HTERT RPE-1 (cell line): Measurements from ENCODE around the gene ADGRG6.
"Not testable (repeated sequence)": the region's sequence is repeated elsewhere in the genome, so short reads cannot be mapped to it uniquely, and the experiment has no call there.

ENCODE experiments used
- in situ Hi-C: fragments of 300-500 bp; cut with MboI; formaldehyde crosslinking; loops from 4 replicates; pipeline ENCODE4 v1.14.3; 2020; ENCODE audit warnings: low sequenced_read_pairs

The ADGRG6 gene

DNA sequence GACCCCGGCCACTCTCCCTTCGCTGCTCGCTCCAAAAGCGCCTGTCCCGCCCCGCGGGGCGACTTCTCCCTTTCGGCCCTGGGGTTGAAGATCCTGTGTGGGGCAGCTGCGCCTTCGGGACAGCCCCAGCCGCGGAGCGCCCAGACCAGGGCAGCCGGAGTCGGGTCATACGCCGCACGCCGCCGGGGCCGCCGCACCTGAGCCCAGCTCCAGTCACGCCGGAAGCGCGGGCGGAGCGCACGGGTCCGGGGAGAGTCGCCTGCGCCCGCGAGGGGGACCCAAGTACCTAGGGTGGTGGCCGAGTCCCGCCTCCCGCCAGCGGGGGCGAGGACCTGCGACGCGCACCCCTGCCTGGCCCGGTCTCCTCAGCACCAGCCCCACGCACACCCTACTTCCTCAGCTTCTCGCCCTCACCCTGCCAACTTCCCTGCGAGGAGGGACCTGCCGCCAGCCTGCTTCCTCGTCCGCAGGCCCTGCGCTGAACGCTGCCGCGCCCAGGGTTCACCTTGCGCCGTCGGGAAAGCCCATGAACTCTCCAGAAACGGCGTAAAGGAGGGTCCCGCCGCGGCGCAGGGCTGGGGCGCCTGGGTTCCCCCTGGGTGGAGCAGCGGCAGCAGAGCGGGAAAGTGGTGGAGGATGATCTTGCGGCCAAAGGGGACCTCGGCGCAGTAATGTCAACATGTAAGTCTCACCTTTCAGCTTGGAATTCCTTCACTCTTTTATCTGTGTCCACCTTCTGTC is at the start of gene ADGRG6:
Gene ADGRG6 (plus strand): TSS at position 357 of the 741 bp plus-strand sequence. CDS start 323 bp downstream, at position 680.
- in situ Hi-C loops, result no loop called here

DNA sequence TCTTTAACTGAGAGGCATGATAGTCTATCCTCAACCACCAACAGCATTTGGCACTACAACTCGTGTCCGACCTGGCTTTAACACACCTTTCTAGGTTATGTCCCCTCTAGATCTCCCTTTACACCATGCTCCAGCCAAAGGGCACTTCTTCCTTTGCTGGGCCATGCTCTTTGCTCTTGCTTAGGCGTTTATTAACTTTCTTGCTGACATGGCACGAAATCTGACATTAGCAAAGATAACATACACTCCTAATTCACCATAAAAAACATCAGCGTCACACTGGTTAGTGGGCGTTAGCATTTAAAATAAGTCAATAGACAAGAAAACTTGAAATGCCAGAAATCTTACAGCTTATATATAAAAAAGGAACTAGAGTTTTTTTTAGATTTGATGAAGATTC is 47.3 kb upstream of the ADGRG6 start:
- in situ Hi-C loops, result no loop called here

DNA sequence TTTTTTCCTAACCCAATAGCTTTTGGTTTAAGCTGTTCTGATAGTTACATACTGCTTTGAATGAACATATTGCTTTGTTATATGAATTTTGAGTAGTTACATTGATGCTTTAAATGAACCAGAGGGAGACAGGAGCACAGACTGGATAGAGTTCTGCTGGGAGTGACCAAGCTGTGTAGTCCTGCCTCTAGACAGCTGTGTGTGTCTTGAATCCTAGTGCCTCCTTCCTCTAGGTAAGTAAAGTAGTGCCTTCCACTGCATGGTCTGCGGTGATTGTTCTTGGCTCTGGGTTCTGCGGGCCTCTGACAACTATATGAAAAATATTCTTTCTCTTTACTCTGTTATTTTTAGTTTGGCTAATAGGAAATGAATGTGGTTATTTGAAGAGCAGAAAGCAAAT is 46.0 kb upstream of the ADGRG6 start:
- in situ Hi-C loops, result no loop called here

DNA sequence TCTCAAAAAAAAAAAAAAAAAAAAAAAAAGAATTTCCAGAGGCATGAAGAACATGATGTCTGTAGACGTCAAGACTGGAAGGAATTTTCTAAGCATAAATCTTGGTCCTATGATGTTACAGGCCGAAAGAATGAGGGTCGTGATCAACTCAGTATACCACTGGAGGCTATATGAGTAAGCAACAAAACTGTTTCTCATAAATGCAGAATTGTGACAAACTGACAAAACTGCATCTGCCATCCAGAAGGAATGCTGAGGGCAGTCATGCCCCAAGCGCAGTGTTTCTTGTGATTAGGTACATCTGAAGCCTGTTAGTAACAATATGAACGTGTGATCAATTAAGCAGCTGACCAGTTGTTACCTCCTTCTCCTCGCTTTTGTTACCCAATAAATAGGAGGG is 43.5 kb upstream of the ADGRG6 start:
- in situ Hi-C loops, result no loop called here

DNA sequence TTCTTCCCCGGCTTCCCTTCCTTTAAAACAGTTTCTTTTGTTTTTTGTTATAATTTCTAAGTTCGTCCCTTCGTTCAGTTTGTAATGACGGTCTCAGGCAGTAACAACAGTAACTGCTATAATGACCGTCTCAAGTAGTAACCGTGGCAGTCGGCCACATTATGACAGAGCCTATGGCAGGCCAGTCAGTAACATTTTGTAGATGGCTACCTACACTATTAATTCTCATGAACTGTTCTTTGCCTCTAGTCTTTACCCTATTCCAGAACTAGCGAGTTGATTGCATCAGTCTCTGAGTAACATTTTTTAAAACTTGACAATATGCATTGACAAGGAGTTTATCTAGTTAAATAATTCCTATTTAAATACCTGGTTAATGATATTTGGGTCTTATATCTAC is 43.0 kb upstream of the ADGRG6 start:
- in situ Hi-C loops, result no loop called here

DNA sequence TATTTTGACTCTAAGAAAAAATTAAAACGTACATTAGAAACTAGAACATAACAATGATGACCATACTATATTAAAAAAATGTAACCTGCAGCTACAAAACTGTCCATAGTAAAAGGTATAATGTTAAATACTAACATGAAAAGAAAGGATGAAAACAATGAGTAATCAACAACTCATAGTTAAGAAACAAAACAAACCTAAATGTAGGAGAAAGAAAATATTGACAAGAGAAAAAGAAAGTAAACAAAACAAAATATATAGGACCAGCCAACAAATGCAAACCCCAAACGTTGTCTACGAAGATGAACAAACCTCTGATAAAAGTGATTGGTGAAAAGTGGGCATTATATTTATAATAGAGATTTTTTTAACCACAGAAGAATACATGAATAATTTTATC is 41.1 kb upstream of the ADGRG6 start:
- in situ Hi-C loops, result no loop called here

DNA sequence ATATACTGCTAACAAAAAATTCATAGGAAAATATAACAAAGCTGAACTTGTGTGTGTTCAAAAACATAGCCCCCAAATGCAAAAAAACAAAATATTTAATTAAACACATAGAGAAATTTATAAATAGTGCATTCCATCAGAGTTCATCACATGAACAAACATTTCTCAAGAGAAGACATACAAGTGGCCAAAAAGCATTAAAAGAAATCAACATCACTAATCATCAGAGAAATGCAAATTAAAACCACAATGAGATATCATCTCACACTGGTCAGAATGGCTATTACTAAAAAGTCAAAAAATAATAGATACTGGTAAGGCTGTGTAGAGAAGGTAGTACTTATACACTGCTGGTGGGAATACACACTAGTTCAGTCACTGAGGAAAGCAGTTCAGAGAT is 39.6 kb upstream of the ADGRG6 start:
- in situ Hi-C loops, result no loop called here

DNA sequence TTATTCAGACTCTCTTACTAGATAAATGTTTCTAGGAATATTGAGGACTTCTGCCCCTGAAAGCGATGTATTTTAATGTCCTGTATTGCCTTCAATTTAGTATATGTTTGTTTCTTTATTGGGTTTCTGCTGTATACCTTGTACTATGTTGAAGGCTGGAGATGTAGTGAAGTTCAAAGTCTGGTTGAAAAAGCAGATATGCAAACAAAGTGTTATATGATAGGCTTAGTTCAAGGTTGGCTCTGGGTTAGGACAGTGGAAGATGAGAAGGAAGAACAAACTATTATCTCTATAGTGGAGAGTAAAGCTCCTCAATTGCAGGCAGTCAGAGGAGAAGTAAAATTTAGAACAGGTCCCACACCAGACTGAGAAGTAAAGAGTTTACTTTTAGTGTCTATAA is 36.3 kb upstream of the ADGRG6 start:
- in situ Hi-C loops, result no loop called here

DNA sequence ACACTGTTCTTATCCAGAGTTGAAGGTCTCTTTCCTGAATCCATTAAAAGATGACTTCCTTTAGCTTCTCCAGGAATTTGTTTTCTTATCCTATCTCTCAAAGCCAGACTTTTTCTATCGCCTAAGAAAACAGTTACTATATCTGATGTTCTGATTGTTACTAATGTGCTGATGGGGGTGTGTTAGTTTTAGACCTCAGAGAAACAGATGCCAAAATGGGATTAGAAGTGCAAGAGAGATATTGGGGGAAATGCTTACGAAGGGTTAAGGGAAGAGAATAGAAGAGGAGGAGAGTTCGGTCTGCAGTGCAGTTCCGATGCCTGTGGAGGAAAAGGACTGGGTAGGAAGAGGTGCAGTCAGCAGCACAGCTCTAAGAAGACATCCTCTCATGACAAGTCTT is 35.7 kb upstream of the ADGRG6 start:
- in situ Hi-C loops, result no loop called here

DNA sequence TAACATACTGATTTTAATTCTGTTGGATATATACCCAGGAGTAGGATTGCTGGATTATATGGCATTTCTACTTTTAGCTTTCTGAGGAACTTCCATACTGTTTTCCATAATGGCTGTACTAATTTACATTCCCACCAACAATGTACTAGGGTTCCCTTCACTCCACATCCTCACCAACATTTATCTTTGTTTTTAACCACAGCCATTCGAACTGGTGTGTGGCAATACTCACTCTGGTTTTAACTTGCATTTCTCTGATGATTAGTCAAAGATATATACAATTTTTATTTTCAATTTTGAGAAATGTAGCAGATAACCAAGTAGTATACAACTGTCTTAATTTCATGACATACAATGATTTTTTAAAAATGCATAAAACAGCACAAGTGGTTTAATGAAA is 30.3 kb upstream of the ADGRG6 start:
- in situ Hi-C loops, result no loop called here

DNA sequence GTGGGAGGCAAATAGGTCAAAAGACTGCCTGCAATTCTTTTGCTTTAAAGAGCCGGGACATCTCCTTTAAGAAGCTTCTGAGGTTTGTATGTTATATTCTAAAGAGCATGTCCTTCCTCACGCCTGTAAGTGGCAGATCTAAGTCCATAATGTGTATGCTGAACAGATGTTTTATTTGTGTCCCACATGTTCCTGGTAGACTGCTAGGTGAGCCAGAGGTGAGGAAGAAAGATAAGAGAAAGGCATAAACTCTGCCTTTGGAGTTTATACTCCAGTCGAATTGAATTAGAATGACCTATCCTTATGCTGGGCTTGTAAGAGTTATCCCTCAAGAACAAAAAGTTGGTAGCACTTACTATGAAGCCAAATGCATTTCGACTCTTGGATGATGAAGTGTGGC is 27.2 kb upstream of the ADGRG6 start:
- in situ Hi-C loops, result no loop called here

DNA sequence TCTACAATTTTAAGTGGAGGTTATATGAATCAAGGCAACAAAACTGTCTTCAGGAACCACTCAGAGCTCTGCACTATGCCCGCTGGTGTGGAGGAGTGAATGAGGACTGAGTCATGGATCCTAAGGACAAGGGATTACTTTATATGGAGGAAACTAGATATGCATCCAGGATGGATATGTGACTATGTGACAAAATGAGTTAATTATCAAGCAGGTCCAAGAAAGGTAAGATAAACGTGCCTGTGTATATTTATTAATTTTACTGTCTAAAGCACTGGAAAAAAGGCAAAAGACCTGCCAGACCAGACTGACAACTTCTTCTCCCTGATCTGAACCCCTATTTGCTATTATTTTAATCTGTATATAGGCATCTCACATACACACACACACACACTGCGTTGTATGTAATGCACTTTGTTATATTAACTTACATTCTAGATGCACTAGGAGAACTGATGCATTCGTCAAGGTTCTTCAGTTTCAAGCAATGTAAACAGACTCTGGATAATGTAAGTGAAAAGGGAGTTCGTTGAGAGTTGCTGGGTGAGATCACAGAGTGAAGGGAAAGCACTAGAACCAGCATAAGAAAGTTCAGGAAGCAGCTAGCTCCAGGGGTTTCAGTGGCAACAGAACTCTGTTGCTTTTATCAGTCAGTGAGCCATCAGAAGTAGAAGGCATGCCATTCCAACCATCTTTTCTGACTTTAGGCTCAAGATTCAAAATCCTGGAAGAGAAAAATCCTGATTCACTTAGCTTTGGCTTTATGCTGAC is 26.4 kb upstream of the ADGRG6 start:
- in situ Hi-C loops, result no loop called here

DNA sequence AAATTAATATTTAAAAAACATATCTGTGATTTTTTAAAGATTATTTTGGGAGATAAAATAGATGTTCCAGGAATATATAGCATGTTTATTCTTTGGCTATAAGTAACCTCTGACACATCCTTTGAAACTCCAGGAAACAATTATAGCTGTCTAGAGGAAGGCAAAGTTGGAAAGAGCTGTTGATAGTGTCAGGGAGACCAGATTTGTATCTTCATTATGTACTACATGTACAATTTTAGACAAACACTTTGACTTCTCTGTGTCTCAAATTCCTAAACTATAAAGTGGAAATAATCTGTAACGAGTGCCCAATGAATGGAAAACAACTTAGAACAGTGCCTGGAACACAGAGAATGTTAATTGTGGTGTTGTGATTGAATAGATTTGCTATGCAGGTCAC is 25.6 kb upstream of the ADGRG6 start:
- in situ Hi-C loops, result no loop called here

DNA sequence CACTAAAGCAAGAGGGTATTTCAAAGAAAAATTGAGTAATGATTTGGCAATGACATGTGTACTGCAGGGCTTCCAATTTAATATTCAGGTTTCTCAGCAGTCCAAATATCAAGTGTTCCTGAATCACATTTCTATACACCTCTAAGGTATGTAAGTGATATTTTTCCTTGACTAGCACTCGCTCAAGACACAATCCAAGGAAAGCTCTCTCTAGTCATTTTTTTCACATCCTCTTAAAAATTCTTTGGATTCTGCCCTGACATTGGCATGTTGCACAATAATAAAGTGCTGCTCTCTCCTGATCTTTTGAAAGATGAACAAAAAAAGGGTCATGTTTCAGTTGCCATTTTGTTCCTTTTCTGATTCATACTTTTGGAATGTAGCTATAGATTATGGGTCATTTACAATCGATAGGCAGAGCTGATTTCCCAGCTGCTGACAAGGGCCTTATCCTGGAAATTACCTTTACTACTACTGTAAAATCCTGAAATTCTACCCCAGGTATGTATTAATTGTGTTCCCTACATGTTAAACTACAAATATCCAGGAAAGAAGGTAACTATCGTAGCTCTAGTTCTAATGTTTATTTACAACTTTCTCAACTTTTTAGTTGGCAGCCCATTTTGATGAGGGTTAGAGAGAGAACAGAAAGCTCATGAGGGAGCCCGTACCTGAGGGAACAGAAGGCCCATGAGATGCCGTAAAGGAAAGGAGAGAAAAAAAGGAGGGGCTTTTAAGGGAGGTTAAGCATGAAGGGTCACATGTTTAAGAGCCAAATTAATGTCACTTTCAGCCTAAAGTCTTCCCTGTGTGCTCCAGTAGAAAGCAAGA is 22.2 kb upstream of the ADGRG6 start:
- in situ Hi-C loops, result no loop called here

DNA sequence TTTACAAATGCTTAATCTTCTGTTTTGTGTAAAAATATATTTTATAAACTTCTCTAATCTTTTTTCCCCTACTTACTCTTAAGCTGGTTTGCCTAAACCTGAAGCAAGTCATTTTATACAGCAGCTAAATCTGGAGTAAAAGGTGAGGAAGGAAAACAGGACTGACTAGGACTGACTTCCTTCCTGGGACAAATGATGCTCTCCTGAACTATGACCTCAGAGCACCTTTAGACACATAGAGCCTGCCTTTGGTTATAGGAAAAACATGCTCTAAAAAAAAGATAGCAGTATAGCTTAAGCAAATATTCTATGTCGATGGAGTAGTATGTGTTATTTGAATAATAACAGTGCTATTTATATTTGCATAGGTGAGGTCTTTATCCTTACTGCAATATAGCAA is 21.5 kb upstream of the ADGRG6 start:
- in situ Hi-C loops, result no loop called here

DNA sequence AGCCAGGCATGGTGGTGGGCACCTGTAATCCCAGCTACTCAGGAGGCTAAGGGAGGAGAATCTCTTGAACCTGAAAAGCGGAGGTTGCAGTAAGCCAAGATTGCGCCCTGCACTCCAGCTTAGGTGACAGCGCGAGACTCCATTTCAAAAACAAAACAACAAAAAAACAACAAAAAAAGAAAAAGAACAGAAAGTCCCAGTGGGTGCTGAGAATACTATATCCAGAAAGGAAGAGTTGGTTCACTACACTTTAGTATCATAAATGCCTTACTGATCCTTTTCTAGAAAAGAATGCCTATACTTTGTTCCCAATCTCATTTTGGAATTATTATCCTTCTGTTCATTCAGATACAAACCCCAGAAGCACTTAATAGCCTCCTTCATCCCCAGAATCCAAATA is 20.9 kb upstream of the ADGRG6 start:
- in situ Hi-C loops, result no loop called here

DNA sequence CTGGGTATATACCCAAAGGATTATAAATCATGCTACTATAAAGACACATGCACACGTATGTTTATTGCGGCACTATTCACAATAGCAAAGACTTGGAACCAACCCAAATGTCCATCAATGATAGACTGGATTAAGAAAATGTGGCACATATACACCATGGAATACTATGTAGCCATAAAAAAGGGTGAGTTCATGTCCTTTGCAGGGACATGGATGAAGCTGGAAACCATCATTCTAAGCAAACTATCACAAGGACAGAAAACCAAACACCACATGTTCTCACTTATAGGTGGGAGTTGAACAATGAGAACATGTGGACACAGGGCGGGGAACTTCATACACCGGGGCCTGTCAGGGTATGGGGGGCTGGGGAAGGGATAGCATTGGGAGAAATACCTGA is 18.7 kb upstream of the ADGRG6 start:
- in situ Hi-C loops, result not testable (repeated sequence)

DNA sequence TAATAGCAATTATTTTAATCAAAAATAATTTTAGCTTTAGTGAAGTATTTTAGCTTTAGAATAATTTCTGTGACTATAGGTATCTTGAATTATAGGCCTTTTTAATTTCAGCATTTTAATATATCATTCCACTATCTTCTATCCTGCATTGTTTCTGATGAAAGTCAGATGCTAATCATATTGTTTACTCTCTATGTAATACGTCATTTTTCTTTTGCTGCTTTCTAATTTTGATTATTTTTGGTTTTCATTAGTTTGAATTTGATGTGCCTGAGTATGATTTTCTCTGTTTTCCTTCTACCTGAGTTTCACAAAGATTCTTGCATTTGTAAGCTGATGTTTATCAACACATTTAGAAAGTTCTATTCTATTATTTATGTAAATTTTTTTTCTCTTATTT is 17.4 kb upstream of the ADGRG6 start:
- in situ Hi-C loops, result no loop called here

DNA sequence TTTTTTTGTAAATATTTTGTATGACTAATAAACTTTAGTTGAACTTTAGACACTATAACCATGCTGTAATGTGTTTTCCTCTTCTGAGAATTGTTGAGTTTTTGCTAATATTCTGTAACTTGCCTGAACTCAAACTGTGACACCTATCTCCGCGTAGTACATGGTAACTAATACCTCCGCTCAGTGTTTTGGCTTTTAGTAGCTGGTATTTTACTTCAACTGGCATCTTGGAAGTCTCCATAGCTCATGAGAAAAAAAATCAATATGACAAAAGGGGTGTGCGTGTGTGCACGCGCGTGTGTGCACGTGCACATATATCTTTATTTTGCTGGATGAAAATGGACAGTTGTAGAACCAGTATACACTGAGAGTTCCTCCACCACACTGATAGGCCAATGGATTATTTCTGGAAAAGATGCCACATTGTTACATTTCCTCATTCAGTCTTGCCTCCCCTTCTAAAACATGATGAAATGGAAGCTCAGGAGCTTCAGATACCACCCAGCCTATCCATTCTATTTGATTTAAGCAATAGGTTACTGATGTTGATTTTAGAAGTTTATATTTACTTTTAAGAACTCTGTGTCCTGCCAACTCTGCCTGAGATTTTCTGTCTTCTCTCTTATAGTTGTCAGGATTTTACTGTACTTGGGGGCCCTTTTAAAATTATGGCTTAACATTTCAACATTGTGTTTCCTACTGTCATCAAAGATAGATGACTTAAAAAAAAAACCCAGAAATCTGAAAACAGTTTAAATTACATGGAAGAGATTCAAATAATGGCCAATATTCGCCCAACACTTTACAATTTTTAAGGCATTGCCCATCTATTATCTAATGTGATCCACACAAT is 16.3 kb upstream of the ADGRG6 start:
- in situ Hi-C loops, result no loop called here

DNA sequence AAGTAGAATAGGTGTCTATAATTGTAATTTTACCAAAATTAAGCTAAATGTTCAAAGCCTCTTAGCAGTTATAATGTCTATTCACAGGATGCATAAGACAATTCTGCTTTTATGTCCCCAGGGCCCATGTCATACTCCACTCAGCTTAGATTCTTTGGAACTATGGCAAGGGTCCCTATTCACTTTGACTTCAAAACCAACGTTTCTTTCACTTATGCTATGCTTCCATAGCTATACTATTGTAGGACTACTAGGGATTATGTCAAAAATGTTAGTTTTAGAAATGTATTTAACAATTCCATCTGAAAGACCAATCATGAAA is 15.8 kb upstream of the ADGRG6 start:
- in situ Hi-C loops, result no loop called here

DNA sequence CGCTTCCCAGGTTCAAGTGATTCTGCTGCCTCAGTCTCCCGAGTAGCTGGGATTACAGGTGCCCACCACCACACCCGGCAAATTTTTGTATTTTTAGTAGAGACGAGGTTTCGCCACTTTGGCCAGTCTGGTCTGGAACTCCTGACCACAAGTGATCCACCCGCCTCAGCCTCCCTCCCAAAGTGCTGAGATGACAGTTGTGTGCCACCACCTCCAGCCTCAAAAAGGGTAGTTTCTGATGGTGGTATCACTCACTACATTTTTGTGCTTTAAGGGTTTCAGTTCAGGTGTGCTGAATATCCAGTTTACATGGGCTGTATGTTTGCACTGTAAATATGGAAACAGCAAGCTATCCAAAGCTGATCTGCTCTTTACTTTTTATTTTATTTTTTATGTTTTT is 12.1 kb upstream of the ADGRG6 start:
- in situ Hi-C loops, result no loop called here
